ENCODE measurements around the gene TANGO2.

- no peak for TF ChIP-seq POLR2A (IDR thresholded peaks at IDR 0.05)
- TF ChIP-seq EP300 (IDR thresholded peaks at IDR 0.05), result no peak
Observed at GRCh38 chr22:20026204-20026908, 5.4 kb downstream of the TANGO2 start.
